Activated CD4-positive, CD25-positive, alpha-beta regulatory T cell (primary cell): ENCODE data around the gene PSTPIP2.
"Not testable (repeated sequence)": the region's sequence is repeated elsewhere in the genome, so short reads cannot be mapped to it uniquely, and the experiment has no call there.

ENCODE experiments used
- DNase-seq, 4 experiments: peaks; one replicate each; lab custom pipeline; 2025; lab: John Stamatoyannopoulos, UW

PSTPIP2 gene, protein sequence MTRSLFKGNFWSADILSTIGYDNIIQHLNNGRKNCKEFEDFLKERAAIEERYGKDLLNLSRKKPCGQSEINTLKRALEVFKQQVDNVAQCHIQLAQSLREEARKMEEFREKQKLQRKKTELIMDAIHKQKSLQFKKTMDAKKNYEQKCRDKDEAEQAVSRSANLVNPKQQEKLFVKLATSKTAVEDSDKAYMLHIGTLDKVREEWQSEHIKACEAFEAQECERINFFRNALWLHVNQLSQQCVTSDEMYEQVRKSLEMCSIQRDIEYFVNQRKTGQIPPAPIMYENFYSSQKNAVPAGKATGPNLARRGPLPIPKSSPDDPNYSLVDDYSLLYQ

DNA sequence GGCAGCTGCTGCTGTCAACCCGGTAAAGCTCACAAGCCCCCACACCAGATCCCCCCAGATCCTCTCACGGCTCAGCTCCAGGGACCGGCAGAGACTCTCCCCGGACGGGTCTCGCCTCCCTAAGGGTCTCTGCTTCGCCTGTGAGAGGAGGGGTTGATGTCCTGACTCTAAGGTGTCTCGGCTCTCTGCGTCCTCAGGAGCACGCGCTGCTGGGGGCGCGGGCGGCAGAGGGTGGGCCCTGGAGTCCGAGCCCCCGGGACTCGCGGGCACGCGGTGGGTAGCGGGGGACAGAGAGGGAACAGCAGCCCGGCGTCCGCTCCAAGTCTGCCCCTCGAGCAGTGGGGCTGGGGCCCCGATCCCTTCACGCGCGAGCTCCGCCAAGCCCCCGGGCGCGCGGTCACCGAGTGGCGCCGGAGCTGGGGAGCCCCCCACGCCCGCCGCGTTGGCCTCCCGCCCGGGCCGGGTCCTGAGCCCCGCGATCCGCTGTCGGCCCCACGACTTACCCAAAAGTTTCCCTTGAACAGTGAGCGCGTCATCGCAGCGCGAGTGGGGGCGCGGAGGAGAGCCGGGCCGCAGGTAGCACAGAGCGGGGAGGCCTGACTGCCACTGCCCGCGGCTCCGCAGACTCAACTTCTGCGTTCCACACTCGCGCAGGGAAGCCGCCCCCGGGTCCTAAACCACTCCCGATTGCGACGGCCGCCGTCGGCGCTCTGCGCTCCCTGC, at the start of gene PSTPIP2:
TSS of gene PSTPIP2 (minus strand) at position 608 of the 723 bp plus-strand sequence. CDS start at position 536, 72 bp downstream.
- DNase-seq, result peak; percentile 34 to 52 (median 48)

DNA sequence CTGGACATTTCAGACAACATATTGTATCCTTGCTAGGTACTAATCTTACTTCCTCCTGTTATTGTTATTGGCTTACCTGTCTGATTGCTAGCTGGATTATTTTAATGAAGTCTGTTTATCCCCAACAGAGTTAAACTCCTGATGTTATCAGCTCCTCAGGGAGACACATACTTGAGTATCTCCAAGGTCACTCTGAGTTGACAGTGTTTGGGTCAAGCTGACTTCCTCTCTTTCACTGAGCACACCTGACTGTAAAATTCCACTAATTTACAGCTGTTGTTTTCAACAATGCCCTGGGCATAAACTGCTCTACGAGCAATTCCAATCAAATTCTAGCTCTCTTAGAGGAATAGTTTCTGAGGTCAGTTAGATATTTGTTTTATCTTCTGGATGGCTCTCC, 41.7 kb upstream of the PSTPIP2 start:
- no peak for DNase-seq

DNA sequence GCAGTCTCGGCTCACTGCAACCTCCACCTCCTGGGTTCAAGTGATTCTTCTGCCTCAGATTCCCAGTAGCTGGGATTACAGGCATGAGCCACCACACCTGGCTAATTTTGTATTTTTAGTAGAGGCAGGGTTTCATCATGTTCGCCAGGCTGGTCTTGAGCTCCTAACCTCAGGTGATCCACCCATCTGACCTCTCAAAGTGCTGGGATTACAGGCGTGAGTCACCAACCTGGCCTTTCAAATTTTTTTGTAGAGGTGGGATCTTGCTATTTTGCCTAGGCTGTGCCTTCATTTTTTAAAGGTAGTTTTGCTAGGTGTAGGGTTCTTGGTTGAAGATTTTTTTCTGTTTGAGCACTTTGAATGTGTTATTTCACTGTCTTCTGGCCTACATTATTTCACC, 38.3 kb upstream of the PSTPIP2 start:
- no peak for DNase-seq

DNA sequence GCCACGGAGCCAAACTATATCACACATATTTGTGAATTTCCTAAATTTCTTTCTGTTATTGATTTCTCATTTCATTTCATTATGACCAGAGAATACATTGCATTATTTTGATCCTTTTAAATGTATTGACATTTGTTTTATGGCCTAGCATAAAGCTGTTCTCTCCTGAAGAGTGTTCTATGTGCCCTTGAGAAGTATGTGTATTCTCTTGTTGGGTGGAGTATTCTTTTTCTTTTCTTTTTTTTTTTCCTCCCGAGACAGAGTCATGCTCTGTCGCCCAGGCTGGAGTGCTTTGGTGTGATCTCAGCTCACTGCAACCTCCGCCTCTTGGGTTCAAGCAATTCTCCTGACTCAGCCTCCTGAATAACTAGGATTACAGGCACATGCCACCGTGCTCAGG, 37.3 kb upstream of the PSTPIP2 start:
- no peak for DNase-seq

DNA sequence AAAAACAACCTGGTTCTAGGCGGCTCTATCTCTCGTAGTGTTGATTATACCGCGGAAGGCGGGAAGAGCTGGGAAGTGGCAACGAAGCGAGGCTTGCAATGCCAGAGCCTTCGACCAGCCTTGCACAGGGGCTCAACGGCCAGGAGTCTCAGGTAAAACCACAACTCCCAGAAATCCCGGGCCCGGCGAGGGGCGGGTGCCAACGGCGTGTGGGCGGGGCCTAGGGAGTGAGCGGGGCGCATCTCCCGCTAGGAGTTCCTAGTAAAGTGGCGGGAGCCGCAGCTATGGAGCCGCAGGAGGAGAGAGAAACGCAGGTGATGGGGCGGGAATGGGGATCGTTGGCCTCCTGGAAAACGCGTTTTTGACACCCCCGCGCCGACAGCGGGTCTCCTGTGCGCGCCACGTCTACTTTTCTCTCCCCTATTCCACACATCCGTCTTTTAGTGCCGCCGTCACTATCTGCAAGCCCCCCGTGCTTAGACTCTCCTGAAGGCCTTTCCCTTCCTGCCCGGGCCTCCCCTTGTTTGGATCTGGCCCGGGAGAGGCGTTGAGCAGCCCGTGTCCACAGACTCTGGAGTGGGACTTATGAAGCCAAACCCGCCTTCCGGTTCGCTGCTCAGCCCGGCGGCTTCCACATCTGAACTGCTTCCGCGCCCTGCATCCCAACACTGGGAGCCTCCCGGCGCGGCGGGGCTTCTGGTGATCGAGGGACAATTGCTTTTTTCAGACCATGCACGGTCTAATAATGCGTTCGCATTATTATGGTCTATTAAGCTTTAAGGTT, 32.3 kb upstream of the PSTPIP2 start, which contains the start of gene HAUS1:
TSS of gene HAUS1 (plus strand) at position 258 of the 784 bp plus-strand sequence. CDS start at position 285, 27 bp downstream.
- peak; percentile 60 to 72 (median 64) for DNase-seq

DNA sequence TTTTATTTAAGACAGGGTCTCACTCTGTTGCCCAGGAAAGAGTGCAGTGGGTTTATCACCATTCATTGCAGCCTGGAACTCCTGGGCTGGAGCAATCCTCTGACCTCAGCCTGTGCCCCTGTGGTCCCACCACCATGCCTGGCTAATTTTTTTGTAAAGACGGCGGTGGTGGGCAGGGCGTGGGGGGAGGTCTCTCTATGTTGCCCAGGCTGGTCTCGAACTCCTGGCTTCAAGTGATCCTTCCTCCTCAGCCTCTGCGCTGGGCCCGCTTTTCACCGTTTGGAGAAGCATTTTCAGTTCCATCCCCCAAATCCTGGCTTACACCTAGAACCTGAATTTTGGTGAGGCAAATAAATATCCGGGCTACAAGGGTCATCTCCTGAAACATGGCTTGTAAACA, 27.4 kb upstream of the PSTPIP2 start:
- DNase-seq, result no peak

DNA sequence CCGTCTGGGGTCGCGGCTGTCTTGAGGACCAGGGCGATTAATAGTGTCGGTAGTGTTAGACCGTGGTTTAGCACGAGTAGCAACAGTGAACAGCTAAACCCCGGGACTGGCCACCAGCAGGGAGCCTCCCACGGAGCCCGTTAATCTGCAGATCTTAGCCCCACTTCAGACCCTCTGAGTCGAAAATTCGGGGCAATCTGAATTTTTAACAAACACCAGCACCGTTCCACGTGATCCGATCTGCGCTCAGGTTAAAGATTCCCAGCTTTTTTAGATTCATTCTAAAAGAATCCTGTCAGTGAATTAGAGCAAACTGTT, 26.5 kb upstream of the PSTPIP2 start:
- no peak for DNase-seq

DNA sequence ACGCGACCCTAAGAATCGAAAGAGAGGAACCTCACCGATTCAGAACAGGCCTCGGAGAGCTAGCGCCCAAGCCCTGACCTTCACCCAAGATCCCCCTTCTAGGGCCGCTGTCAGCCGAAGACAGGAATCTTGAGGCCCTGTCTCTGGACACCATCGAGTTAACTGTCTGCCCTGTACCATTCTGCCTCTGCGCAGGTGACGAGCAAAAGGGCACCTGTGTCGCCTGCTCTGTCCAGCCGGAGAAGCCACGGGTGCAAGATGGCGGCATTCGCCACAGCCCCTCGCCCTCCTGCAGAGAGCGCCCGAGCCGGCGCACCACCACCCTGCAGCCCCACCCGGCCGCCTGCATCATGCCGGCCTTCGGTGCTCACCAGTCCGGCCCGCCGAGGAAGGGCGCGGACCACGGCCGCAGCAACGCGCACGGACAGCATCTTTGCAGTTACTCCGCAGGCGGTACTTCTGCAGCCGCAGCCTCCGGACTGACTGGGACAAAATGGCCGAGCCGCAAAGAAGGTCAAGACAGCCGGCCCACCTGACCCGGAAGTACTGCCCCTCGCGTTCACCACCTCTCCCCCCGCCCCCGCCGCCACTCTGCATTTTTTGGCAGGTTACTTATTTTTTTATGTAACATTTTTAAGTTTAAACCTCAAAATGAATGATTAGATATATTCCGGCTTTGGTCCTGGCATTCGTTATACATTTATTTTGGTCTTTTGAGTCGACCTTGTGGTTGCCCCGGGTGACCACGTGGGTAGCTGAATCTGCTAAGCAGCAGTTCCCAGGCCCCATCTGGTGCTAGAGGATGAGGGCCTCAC, 25.9 kb upstream of the PSTPIP2 start, which contains the start of gene ATP5F1A:
TSS of gene ATP5F1A (minus strand) at position 496 of the 815 bp plus-strand sequence. CDS start at position 431, 65 bp downstream.
- peak; percentile 58 to 83 (median 80) for DNase-seq

DNA sequence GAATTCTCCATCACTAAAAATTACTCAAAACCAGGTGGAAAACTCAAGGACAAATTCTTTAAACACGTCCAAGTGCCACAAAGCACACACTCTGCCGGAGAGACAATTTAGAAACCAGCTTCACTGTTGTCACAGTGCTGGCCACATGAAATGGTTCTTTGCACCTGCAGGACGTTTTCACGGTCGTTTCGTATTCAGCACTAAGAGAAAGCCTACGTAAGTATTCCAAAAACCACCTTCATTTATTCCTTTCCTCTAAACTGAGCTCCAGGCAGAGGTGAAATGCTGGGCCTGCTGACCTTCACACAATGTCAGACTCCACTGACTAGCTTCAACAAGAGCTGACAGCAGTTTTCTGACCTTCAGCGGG, 25.4 kb upstream of the PSTPIP2 start:
- DNase-seq, result no peak

DNA sequence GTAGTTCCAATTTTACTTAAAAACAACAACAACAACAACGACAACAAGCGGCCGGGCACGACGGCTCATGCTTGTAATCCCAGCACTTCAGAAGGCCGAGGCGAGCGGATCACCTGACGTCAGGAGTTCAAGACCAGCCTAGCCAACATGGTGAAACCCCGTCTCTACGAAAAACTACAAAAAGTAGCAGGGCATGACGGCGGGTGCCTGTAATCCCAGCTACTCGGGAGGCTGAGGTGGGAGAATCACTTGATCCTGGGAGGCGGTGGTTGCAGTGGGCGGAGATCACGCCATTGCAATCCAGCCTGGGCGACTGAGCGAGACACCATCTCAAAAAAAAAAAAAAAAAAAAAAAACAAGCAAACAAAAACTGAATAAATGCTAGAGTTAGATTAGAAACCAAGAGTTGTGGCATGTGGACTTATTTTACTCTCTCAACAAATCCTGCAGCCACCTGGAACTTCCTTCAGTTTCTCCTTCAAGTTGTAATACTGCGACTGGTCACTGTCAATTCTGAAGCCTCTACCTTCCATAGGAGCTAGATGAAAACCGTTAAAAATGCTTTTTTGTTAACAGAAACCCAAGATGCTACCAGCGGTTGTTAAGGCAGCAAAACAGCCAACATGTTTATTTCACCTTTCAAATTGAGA, 24.7 kb upstream of the PSTPIP2 start:
- DNase-seq, result no peak

DNA sequence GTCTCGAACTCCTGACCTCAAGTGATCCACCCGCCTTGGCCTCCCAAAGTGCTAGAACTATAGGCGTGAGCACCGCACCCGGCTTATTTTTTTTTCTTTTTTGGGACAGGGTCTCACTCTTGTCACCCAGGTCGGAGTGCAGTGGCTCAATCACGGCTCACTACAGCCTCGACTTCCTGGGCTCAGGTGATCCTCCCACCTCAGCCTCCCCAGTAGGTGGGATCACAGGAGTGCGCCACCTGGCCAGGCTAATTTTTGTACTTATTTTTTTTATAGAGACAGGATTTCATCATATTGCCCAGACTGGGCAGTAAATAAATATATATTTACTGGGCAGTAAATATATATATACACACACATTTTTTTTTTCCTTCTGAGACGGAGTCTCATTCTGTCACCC, 23.5 kb upstream of the PSTPIP2 start:
- no peak for DNase-seq

DNA sequence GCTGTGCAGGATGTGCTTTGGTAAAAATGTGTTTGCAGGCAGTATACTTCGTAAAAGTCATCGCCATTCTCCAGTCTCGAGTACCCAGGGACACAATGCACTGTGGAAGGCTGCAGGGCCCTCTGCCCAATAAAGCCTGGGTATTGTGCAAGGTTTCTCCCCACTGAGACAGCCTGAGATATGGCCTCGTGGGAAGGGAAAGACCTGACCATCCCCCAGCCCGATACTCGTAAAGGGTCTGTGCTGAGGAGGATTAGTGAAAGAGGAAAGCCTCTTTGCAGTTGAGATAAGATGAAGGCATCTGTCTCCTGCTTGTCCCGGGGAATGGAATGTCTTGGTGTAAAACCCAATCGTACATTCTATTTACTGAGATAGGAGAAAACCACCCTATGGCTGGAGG, 16.4 kb upstream of the PSTPIP2 start:
- not testable (repeated sequence) for DNase-seq

DNA sequence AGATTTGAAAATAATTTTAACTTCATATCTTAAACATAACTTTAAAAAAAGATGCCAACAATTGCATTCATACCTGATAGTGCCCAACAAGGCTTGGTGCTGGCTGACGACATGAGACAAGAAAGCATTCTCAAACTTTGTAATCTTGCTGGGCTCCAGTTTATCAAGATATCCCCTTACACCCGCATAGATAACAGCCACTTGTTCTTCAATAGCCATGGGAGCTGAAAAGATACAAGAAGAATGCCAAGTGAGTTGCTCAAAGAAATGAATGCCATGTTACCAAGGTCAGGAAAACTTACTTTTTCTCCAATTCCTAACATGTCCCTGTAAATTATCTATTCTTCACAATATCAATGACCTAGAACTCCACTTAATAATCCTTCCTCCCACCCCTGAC, 12.4 kb upstream of the PSTPIP2 start:
- no peak for DNase-seq

DNA sequence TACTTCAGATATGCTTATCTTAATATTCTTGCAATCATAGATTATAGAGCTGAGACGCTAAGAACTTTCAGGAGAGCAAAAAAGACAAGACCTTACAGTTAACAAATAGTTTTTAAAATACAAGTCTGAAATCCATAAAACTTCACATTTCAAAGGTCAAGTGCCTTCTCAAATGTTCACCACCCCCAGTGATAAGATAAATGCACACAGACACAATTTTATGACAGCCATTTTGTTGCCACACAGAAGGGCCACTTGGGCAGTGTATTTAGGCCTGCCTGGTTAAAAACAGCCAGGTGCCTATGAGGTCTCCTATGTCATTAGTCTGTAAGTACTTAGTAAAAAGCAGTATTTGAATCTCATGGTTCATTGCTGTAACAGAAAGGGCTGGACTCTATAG, 8.1 kb upstream of the PSTPIP2 start:
- DNase-seq, result no peak

DNA sequence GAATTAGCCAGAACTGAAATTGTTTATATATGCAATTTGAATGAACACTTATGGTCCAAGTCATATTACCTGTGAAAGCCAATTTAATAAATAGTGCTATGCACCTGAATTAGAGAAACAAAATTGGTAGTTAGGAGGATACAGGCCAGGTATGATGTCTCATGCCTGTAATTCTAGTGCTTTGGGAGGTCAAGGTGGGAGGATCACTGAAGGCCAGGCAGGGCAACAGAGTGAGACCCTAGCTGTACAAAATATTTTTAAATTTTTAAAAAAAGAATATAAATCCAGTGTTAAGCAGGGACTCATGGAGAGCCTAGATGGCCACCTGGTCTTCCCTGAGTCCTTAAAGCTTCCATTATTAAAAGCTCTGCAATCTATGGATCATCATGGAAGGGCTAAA, 7.3 kb upstream of the PSTPIP2 start:
- DNase-seq, result no peak

DNA sequence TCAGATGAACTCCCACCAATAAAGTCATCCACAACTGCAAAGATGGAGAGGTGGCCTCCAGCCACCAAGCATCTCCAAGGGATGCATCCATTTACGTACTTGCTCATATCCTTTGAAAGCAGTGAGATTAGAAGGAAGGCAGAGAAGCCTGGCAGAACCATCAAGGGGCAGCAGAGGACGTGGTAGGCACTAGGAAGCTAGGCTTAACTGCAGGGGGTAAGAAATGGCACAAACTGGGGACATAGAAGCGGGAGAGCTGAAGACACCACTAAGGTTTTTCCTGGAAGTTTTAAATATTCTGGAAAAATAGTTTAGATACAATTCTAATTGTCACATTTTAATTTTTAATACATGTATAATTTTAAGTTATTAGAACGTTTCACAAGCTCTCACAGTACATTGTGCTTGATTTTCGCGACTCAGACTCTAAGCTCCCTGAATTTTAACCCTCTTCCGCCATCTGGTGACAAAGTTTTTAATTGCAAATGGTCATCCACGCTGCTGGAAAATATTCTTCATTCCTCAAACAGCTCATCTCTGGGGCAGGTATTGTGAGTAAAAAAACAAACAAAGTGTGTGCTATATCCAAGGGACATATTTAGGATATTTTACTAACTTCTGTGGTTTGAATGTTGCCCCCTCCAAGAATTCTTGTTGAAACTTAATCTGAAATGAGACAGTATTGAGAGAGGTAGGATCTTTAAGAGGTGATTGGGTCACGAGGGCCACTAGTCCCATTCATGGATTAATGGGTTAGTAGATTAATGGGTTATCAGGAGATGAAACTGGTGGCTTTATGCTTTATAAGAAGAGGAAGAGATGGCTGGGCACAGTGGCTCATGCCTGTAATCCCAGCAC, 1.6 kb upstream of the PSTPIP2 start:
- DNase-seq, result peak in 3 of 4 experiments; percentile 15 to 26 (median 21)

DNA sequence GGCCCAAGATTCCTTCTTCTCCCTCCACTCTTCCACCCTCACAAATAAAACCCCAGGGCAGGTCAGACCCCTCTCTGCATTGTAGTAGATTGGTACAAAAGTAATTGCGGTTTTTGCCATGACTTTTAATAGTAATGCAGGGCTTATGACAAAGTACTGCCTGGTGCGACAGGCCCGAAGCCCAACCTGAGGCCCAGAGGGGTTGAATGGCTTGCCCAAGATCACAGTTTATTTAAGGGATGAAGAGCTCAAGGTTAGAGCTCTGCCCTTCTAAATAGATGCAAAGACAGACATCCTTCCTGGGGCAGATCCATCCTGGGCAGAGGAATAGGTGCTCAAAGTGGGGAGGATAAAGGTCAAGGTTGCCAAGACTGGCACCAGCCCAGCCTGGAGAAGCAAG, 899 bp upstream of the PSTPIP2 start:
- DNase-seq, result no peak

DNA sequence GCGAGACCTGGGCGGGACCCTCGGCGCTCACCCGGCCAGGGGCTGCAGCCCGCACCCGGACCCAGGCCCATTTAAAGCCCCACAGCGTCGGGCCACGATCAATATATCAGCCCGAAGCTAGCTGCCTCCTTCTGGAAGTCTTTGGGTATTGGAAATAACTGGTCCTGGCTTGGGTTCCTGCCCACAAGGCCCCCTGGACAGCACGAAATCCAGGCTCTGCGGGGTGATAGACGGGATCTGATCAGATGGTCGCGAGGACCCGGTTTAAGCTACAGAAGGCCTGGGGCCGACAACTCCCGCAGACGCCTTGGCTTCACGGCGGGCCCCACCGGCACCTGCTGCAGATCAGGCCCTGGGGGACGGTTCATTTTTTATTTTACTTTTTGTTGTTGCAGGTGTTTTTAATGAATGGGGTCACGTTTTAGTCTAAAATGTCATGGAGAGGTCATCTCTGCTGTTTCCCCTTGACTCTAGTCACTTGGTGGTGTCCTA, 362 bp upstream of the PSTPIP2 start:
- DNase-seq, result no peak

DNA sequence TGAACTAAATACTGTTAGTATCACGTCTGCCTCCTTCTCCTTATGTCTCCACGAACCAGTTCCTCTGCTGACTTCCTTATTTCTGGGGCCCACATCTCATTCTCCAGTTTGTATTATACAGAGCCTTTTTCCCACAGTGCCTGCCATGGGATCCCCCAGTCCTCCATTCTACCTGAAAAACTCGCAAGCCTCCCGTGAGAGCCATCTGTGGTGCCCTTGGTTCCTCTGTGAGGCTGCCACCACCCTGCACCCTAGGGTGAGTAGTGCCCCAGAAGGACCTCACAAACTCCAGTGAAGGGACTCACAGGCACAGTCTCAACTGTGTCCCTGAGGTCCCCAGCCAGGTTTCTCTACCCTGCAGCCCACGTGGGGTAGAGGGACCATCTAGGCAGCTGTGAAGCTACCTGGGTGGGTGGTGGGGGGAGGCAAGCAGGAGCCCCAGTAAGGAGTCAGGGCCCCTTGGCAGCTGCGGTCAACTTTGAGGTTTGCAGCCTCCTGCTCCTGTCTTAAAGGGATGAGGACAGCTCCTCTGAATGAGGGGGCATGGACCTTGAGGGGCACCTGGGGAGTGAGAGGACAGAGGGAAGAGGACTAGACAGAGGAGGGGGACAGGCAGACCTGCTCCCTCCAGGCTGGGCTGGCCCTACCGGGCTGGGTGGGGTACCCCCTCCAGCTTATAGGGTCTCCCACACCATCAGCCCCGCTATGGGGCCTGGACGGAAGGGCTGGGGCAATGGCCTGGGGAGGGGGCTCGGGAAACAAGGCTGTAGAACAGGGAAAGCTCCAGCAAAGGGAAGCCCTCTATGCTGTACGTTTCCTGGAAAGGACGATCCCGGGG, 1.0 kb downstream of the PSTPIP2 start:
- no peak for DNase-seq
